H54 (cell line): Measurements from ENCODE around the gene CCSER1.
"Not testable (repeated sequence)": the region's sequence is repeated elsewhere in the genome, so short reads cannot be mapped to it uniquely, and the experiment has no call there.

Experiments used
- DNase-seq: peaks from one replicate; pipeline ENCODE4 v3.0.0; 2011; ENCODE audit warnings: low spot score, mixed read lengths; ENCODE audit not compliant: insufficient read length
- FAIRE-seq: peaks from 3 replicates; lab custom pipeline; 2011; peaks lifted over from hg19 to GRCh38; lab: Jason Lieb, UNC
- POLR2A ChIP-seq: IDR thresholded peaks from 2 replicates; pipeline ENCODE4 v1.6.1; 2011; ENCODE audit warnings: low read depth, mild to moderate bottlenecking, low read length

The CCSER1 gene

GRCh38 chr4:91447168-91447567, 1320.0 kb downstream of the CCSER1 start:
- no peak for DNase-seq
- no peak for TF ChIP-seq POLR2A
- FAIRE-seq = no peak

GRCh38 chr4:91448668-91449330, 1321.6 kb downstream of the CCSER1 start:
- peak; percentile 58 for FAIRE-seq
- no peak for TF ChIP-seq POLR2A

GRCh38 chr4:91454111-91454510, 1326.9 kb downstream of the CCSER1 start:
- no peak for FAIRE-seq
- DNase-seq = no peak
- no peak for TF ChIP-seq POLR2A

More at GRCh38 chr4:91448668-91449330, 1321.6 kb downstream of the CCSER1 start:
- DNase-seq = peak; percentile 1

GRCh38 chr4:91462566-91462965, 1335.4 kb downstream of the CCSER1 start:
- FAIRE-seq, DNase-seq: not testable (repeated sequence)

- FAIRE-seq = no peak
These were observed 1343.5 kb downstream of the CCSER1 start for GRCh38 chr4:91470671-91471070.

GRCh38 chr4:91471280-91471679, 1344.1 kb downstream of the CCSER1 start:
- no peak for TF ChIP-seq POLR2A
- FAIRE-seq = no peak
- DNase-seq = no peak

More at GRCh38 chr4:91470671-91471070, 1343.5 kb downstream of the CCSER1 start:
- TF ChIP-seq POLR2A = no peak
- DNase-seq = no peak

- DNase-seq (no peak), FAIRE-seq (no peak)
- no peak for TF ChIP-seq POLR2A
These were observed 1344.9 kb downstream of the CCSER1 start for GRCh38 chr4:91472046-91472445.

GRCh38 chr4:91485415-91485814, 1358.2 kb downstream of the CCSER1 start:
- TF ChIP-seq POLR2A = no peak
- DNase-seq (no peak), FAIRE-seq (no peak)

GRCh38 chr4:91488946-91489345, 1361.8 kb downstream of the CCSER1 start:
- no peak for TF ChIP-seq POLR2A
- no peak for FAIRE-seq
- no peak for DNase-seq

GRCh38 chr4:91497892-91498291, 1370.7 kb downstream of the CCSER1 start:
- DNase-seq = no peak
- no peak for FAIRE-seq
- no peak for TF ChIP-seq POLR2A

- DNase-seq (no peak), FAIRE-seq (no peak)
- TF ChIP-seq POLR2A = no peak
These were observed 1375.2 kb downstream of the CCSER1 start for GRCh38 chr4:91502365-91502764.

- FAIRE-seq = no peak
- TF ChIP-seq POLR2A = no peak
- DNase-seq = no peak
These were observed 1386.1 kb downstream of the CCSER1 start for GRCh38 chr4:91513326-91513725.

- no peak for TF ChIP-seq POLR2A
- DNase-seq (no peak), FAIRE-seq (no peak)
These were observed 1392.0 kb downstream of the CCSER1 start for GRCh38 chr4:91519155-91519554.

- DNase-seq = no peak
- no peak for FAIRE-seq
- no peak for TF ChIP-seq POLR2A
These were observed 1398.4 kb downstream of the CCSER1 start for GRCh38 chr4:91525621-91526020.

- FAIRE-seq = no peak
- no peak for TF ChIP-seq POLR2A
- no peak for DNase-seq
These were observed 1399.9 kb downstream of the CCSER1 start for GRCh38 chr4:91527056-91527455.

- FAIRE-seq = no peak
- no peak for DNase-seq
- TF ChIP-seq POLR2A = no peak
These were observed 1440.4 kb downstream of the CCSER1 start for GRCh38 chr4:91567594-91567993.
